OCI-LY1 (cell line): ENCODE measurements around the gene DACH1.

Experiments used
- CTCF ChIP-seq: fragments of 200-600 bp; sonication (generic), shearing (Covaris generic); IDR thresholded peaks from 2 replicates; pipeline ENCODE4 v1.5.1; 2017; ENCODE audit warnings: mild to moderate bottlenecking, antibody characterized with exemption, low read length, moderate library complexity, mixed read lengths
- EZH2 ChIP-seq: fragments of 200-600 bp; sonication (generic), shearing (Covaris generic); IDR thresholded peaks from 2 replicates; pipeline ENCODE4 v1.8.0; 2017; ENCODE audit warnings: borderline replicate concordance, mixed run types, mild to moderate bottlenecking, antibody characterized with exemption, low read length, moderate library complexity, mixed read lengths

DNA sequence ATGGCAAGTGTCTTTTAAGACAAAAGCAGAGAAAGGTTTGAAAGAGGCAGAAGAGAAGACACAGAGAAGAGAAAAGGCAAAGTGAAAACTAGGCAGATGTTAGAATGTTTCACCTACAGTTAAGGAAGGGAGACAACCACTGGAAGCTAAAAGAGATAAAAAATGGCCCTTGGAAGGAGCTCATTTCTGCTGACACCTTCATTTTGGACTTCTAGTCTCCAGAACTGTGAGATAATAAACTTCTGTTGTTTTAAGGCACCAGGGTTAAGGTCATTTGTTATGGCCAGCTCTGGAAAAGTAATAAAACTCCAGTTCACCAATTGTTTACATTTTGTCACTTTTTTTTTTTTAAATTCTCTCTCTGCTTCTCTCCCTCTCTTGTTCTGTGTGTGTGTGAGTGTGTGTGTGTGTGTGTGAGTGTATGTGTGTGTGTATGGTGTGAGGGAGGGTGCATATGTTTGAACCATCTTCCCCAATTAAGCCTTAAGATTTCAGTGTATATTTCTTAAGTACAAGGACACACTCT, 374.6 kb downstream of the DACH1 start:
- no peak for TF ChIP-seq CTCF
- no peak for TF ChIP-seq EZH2
